NCI-H146 treated with DMSO at 0.1 percent for 48 hours (cell line): ENCODE data around the gene FEM1B.
"Not testable (repeated sequence)": the region's sequence is repeated elsewhere in the genome, so short reads cannot be mapped to it uniquely, and the experiment has no call there.

Experiments used
- DNase-seq: peaks from one replicate; lab custom pipeline; 2025; ENCODE audit not compliant: unreplicated experiment; lab: John Stamatoyannopoulos, UW

Gene FEM1B

GRCh38 chr15:68277603-68278344 lies at the start of gene FEM1B:
Gene FEM1B (plus strand): TSS chr15:68277745. CDS start chr15:68278418, 673 bp downstream.
- peak; percentile 63 for DNase-seq

- DNase-seq = no peak
These were observed 49.2 kb upstream of the FEM1B start for GRCh38 chr15:68228143-68228970.

- no peak for DNase-seq
These were observed 48.6 kb upstream of the FEM1B start for GRCh38 chr15:68228971-68229385.

GRCh38 chr15:68229386-68230156 lies 48.0 kb upstream of the FEM1B start, which contains the start of gene CLN6:
Gene CLN6 (minus strand): TSS chr15:68229728. CDS start chr15:68229584, 144 bp downstream.
- DNase-seq = peak; percentile 32

GRCh38 chr15:68230157-68231100 lies 47.1 kb upstream of the FEM1B start:
- no peak for DNase-seq

GRCh38 chr15:68231102-68231818 lies 46.3 kb upstream of the FEM1B start:
- no peak for DNase-seq

GRCh38 chr15:68232449-68232848 lies 45.1 kb upstream of the FEM1B start:
- DNase-seq = no peak

- DNase-seq = no peak
These were observed 44.6 kb upstream of the FEM1B start for GRCh38 chr15:68232937-68233336.

- no peak for DNase-seq
These were observed 43.5 kb upstream of the FEM1B start for GRCh38 chr15:68234060-68234459.

- not testable (repeated sequence) for DNase-seq
These were observed 43.0 kb upstream of the FEM1B start for GRCh38 chr15:68234520-68234919.

- no peak for DNase-seq
These were observed 42.5 kb upstream of the FEM1B start for GRCh38 chr15:68235022-68235421.

GRCh38 chr15:68239025-68239424 lies 38.5 kb upstream of the FEM1B start:
- no peak for DNase-seq

GRCh38 chr15:68241088-68241935 lies 36.2 kb upstream of the FEM1B start:
- no peak for DNase-seq

- DNase-seq = no peak
These were observed 33.3 kb upstream of the FEM1B start for GRCh38 chr15:68244235-68244634.

GRCh38 chr15:68249058-68249713 lies 28.4 kb upstream of the FEM1B start:
- DNase-seq = no peak

GRCh38 chr15:68252925-68253534 lies 24.5 kb upstream of the FEM1B start:
- DNase-seq = peak; percentile 51

- DNase-seq = peak; percentile 75
These were observed 20.7 kb upstream of the FEM1B start for GRCh38 chr15:68256675-68257450.
